ENCODE results near the gene SLC25A20. TPM values are rescaled to one million over a fixed set of nuclear protein-coding genes. Genes with fewer than 3 reads are reported as not detected.

Gene SLC25A20
- total and polyA plus RNA-seq, 4 donors, result 36.9 to 223 (median 86.5) TPM

DNA sequence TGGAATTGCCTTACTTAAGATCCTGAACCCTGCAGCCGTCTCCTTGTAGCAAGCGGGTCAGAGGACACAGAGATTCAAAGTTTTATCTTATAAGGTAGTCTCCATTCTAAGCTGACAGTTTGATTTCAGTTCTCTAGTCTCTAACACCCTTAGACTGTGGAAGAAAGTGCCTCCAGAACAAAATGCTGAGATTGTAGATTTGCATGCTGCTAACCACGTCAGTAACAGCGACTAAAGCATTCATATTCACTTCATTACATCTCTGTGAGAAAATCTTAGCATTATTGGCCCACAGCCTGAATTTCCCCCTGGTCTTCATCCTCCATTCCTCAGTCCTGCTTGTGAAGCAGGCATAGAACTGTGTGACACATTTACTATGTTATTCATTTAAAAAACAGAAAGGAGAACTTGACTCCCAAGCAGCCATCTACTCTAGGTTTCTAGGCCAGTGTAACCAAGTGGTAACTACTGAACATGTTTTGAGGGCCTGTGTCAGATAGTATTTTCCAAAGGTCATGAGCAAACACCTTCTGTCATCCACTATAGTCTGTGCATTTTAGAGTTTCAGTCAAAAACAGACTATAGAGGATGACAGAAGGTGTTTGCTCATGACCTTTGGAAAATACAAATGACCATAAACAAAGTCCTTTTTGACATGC lies 47.3 kb upstream of the SLC25A20 start:
- Histone ChIP-seq H3K27me3 (ENCODE audit: control insufficient read depth in 4 of 4, insufficient read depth in 4 of 4, low read length in 3 of 4) (no peaks in the 10 kb centered on the region), H3K4me1 (ENCODE audit: control insufficient read depth in 4 of 4, insufficient read depth in 4 of 4, low read length in 3 of 4) (no peaks in the 10 kb centered on the region), H3K4me3 (ENCODE audit: low read depth in 1 of 3, low read length in 3 of 3) (no peak overlapping the region), H3K27ac (ENCODE audit: low read depth in 1 of 2, low read length in 2 of 2) (no peak overlapping the region), H3K36me3 (ENCODE audit: control insufficient read depth in 4 of 4, insufficient read depth in 3 of 4, low read depth in 1 of 4, low read length in 3 of 4) (peaks cover 2 to 5% (median 2%) of the 10 kb centered on the region in 4 donors), H3K9me3 (ENCODE audit: control insufficient read depth in 4 of 4, low read length in 3 of 4) (no peaks in the 10 kb centered on the region), H3K9ac (ENCODE audit: low read depth in 1 of 2, low read length in 2 of 2) (no peak overlapping the region)
- DNase-seq (ENCODE audit: low spot score), result no peak
- TF ChIP-seq RAD21 (IDR thresholded peaks at IDR 0.05) (no peak), YY1 (IDR thresholded peaks at IDR 0.05) (no peak), HNF4G (IDR thresholded peaks at IDR 0.05) (no peak), EGR1 (IDR thresholded peaks at IDR 0.05; ENCODE audit: low read depth in 2 of 2) (no peak), RXRA (IDR thresholded peaks at IDR 0.05) (no peak), SP1 (IDR thresholded peaks at IDR 0.05) (no peak)
- TF ChIP-seq, protein P1, sequence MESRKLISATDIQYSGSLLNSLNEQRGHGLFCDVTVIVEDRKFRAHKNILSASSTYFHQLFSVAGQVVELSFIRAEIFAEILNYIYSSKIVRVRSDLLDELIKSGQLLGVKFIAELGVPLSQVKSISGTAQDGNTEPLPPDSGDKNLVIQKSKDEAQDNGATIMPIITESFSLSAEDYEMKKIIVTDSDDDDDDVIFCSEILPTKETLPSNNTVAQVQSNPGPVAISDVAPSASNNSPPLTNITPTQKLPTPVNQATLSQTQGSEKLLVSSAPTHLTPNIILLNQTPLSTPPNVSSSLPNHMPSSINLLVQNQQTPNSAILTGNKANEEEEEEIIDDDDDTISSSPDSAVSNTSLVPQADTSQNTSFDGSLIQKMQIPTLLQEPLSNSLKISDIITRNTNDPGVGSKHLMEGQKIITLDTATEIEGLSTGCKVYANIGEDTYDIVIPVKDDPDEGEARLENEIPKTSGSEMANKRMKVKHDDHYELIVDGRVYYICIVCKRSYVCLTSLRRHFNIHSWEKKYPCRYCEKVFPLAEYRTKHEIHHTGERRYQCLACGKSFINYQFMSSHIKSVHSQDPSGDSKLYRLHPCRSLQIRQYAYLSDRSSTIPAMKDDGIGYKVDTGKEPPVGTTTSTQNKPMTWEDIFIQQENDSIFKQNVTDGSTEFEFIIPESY (IDR thresholded peaks at IDR 0.05), result no peak
- 88% methylated on average over 4 of the region's 4 CpGs for WGBS

DNA sequence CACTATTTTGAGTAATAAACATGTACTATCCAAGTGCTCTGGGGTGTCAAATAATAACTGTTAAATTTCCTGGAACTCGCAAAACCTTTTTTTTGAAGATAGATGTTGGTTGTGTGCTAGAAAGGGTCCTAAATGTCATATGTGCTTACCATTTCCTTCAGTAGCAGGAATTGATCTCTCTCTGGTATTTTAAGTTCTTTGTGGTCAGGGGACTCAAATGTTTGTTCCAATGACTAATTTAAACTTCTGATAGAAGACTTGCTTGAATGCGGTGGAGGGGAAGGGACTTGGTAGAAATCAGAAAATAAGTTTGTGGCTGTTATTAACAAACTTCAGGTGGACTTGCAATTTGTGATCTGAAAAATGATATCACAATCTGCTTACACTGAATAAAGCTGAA lies 46.8 kb upstream of the SLC25A20 start:
- no peaks in the 10 kb centered on the region for H3K4me1 ChIP-seq (ENCODE audit: control insufficient read depth in 4 of 4, insufficient read depth in 4 of 4, low read length in 3 of 4)
- no peak overlapping the region for H3K27ac ChIP-seq (ENCODE audit: low read depth in 1 of 2, low read length in 2 of 2)
- no peak overlapping the region for H3K9ac ChIP-seq (ENCODE audit: low read depth in 1 of 2, low read length in 2 of 2)
- WGBS, result 95% methylated on average over 2 of the region's 2 CpGs
- DNase-seq (ENCODE audit: low spot score), result no peak
- H3K4me3 ChIP-seq (ENCODE audit: low read depth in 1 of 3, low read length in 3 of 3), result no peak overlapping the region
- H3K36me3 ChIP-seq (ENCODE audit: control insufficient read depth in 4 of 4, insufficient read depth in 3 of 4, low read depth in 1 of 4, low read length in 3 of 4), result peaks cover 2 to 5% (median 2%) of the 10 kb centered on the region in 4 donors
- TF ChIP-seq GABPA (IDR thresholded peaks at IDR 0.05 in 1 of 2, conservative IDR thresholded peaks at IDR 0.05 in 1 of 2) (no peak), NR2F2 (IDR thresholded peaks at IDR 0.05) (no peak)
- no peaks in the 10 kb centered on the region for H3K27me3 ChIP-seq (ENCODE audit: control insufficient read depth in 4 of 4, insufficient read depth in 4 of 4, low read length in 3 of 4)
- no peaks in the 10 kb centered on the region for H3K9me3 ChIP-seq (ENCODE audit: control insufficient read depth in 4 of 4, low read length in 3 of 4)

DNA sequence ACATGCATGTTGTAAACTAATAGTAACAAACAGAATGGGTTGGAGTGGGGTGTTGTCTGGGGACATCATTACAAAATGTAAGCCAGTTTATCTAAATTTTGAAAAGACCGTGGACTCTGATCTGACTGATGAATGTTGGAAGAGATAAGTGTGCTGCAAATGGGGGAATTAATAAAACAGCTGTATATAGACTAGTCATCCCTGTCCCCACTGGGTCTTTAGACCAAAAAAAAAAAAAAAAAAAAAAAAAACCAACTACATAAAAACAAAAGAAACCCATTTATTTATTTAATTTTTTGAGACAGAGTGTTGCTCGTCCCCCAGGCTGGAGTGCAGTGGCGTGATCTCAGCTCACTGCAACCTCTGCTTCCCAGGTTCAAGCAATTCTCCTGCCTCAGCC lies 40.0 kb upstream of the SLC25A20 start:
- DNase-seq (ENCODE audit: low spot score), result no peak
- Histone ChIP-seq H3K9ac (ENCODE audit: low read depth in 1 of 2, low read length in 2 of 2) (no peak overlapping the region), H3K4me1 (ENCODE audit: control insufficient read depth in 4 of 4, insufficient read depth in 4 of 4, low read length in 3 of 4) (peaks cover 0 to 7% (median 6%) of the 10 kb centered on the region in 4 donors), H3K9me3 (ENCODE audit: control insufficient read depth in 4 of 4, low read length in 3 of 4) (no peaks in the 10 kb centered on the region), H3K27me3 (ENCODE audit: control insufficient read depth in 4 of 4, insufficient read depth in 4 of 4, low read length in 3 of 4) (no peaks in the 10 kb centered on the region), H3K4me3 (ENCODE audit: low read depth in 1 of 3, low read length in 3 of 3) (no peak overlapping the region), H3K36me3 (ENCODE audit: control insufficient read depth in 4 of 4, insufficient read depth in 3 of 4, low read depth in 1 of 4, low read length in 3 of 4) (peaks cover 0 to 8% (median 3%) of the 10 kb centered on the region in 4 donors), H3K27ac (ENCODE audit: low read depth in 1 of 2, low read length in 2 of 2) (no peak overlapping the region)
- 81% methylated on average over 3 of the region's 3 CpGs for WGBS
- TF ChIP-seq JUND (IDR thresholded peaks at IDR 0.05) (no peak), NR2F2 (IDR thresholded peaks at IDR 0.05) (no peak)
- TF ChIP-seq, protein P2, sequence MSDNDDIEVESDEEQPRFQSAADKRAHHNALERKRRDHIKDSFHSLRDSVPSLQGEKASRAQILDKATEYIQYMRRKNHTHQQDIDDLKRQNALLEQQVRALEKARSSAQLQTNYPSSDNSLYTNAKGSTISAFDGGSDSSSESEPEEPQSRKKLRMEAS (IDR thresholded peaks at IDR 0.05), result no peak

DNA sequence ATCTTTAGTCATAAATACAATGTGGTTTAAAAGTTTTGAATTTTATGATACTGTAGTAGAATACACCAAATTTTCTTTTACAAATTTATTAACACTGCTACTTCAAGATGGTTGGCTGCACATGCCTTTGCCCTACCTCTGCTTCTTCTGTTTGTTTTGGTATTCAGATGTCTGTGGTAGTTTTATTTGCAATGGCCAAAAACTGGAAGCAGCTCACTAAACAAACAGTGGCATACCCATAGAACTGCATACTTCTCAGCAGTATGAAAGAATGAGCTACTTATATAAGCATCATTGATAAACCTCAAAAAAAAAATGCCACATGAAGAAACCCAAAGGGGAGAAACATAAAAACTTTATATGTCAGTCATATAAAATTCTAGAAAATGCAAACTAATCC lies 39.5 kb upstream of the SLC25A20 start:
- DNase-seq (ENCODE audit: low spot score), result no peak
- H3K9ac ChIP-seq (ENCODE audit: low read depth in 1 of 2, low read length in 2 of 2), result no peak overlapping the region
- no peaks in the 10 kb centered on the region for H3K9me3 ChIP-seq (ENCODE audit: control insufficient read depth in 4 of 4, low read length in 3 of 4)
- H3K27me3 ChIP-seq (ENCODE audit: control insufficient read depth in 4 of 4, insufficient read depth in 4 of 4, low read length in 3 of 4), result no peaks in the 10 kb centered on the region
- peaks cover 0 to 7% (median 6%) of the 10 kb centered on the region in 4 donors for H3K4me1 ChIP-seq (ENCODE audit: control insufficient read depth in 4 of 4, insufficient read depth in 4 of 4, low read length in 3 of 4)
- peaks cover 0 to 8% (median 3%) of the 10 kb centered on the region in 4 donors for H3K36me3 ChIP-seq (ENCODE audit: control insufficient read depth in 4 of 4, insufficient read depth in 3 of 4, low read depth in 1 of 4, low read length in 3 of 4)
- H3K4me3 ChIP-seq (ENCODE audit: low read depth in 1 of 3, low read length in 3 of 3), result no peak overlapping the region
- no peak overlapping the region for H3K27ac ChIP-seq (ENCODE audit: low read depth in 1 of 2, low read length in 2 of 2)
- TF ChIP-seq, protein P2 (IDR thresholded peaks at IDR 0.05), result no peak
- TF ChIP-seq RXRA (IDR thresholded peaks at IDR 0.05) (no peak), NR2F2 (IDR thresholded peaks at IDR 0.05) (no peak), HNF4A (conservative IDR thresholded peaks at IDR 0.05) (no peak), GABPA (IDR thresholded peaks at IDR 0.05 in 1 of 2, conservative IDR thresholded peaks at IDR 0.05 in 1 of 2) (no peak), FOXA1 (IDR thresholded peaks at IDR 0.05) (no peak)
- TF ChIP-seq, protein P1 (IDR thresholded peaks at IDR 0.05), result no peak
- TF ChIP-seq, protein P3, sequence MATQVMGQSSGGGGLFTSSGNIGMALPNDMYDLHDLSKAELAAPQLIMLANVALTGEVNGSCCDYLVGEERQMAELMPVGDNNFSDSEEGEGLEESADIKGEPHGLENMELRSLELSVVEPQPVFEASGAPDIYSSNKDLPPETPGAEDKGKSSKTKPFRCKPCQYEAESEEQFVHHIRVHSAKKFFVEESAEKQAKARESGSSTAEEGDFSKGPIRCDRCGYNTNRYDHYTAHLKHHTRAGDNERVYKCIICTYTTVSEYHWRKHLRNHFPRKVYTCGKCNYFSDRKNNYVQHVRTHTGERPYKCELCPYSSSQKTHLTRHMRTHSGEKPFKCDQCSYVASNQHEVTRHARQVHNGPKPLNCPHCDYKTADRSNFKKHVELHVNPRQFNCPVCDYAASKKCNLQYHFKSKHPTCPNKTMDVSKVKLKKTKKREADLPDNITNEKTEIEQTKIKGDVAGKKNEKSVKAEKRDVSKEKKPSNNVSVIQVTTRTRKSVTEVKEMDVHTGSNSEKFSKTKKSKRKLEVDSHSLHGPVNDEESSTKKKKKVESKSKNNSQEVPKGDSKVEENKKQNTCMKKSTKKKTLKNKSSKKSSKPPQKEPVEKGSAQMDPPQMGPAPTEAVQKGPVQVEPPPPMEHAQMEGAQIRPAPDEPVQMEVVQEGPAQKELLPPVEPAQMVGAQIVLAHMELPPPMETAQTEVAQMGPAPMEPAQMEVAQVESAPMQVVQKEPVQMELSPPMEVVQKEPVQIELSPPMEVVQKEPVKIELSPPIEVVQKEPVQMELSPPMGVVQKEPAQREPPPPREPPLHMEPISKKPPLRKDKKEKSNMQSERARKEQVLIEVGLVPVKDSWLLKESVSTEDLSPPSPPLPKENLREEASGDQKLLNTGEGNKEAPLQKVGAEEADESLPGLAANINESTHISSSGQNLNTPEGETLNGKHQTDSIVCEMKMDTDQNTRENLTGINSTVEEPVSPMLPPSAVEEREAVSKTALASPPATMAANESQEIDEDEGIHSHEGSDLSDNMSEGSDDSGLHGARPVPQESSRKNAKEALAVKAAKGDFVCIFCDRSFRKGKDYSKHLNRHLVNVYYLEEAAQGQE (IDR thresholded peaks at IDR 0.05), result no peak
- TF ChIP-seq, protein P4, sequence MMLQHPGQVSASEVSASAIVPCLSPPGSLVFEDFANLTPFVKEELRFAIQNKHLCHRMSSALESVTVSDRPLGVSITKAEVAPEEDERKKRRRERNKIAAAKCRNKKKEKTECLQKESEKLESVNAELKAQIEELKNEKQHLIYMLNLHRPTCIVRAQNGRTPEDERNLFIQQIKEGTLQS (IDR thresholded peaks at IDR 0.05), result no peak
